SK-N-SH treated with all-trans-retinoic acid at 6 μM for 48 hours (cell line): ENCODE results near the gene POFUT1.

ENCODE experiments used
- ATAC-seq: fragments of 200-7000 bp; cut with Tn5 transposase; 3 replicates; pipeline ENCODE4 v1.9.1; 2020; ENCODE audit warnings: mild to moderate bottlenecking, moderate library complexity
- ARNTL ChIP-seq: fragments of 450-650 bp; formaldehyde crosslinking; IDR thresholded peaks from 2 replicates; pipeline ENCODE4 v1.5.0; 2020; ENCODE audit warnings: low read depth, mild to moderate bottlenecking, moderate library complexity, borderline replicate concordance
- BACH2 ChIP-seq: fragments of 250-450 bp; sonication (Bioruptor Pico); IDR thresholded peaks from 2 replicates; pipeline ENCODE4 v1.9.0; 2021; ENCODE audit warnings: mild to moderate bottlenecking, borderline replicate concordance
- CREB5 ChIP-seq: fragments of 250-450 bp; sonication (Bioruptor Pico); IDR thresholded peaks from 2 replicates; pipeline ENCODE4 v1.5.1; 2020; ENCODE audit warnings: low read depth, mild to moderate bottlenecking, moderate library complexity
- CSDC2 ChIP-seq: fragments of 250-450 bp; sonication (Bioruptor Pico); IDR thresholded peaks from 2 replicates; pipeline ENCODE4 v1.5.0; 2020; ENCODE audit warnings: mild to moderate bottlenecking, moderate library complexity
- GLIS3 ChIP-seq: fragments of 250-450 bp; sonication (Bioruptor Pico); IDR thresholded peaks from 2 replicates; pipeline ENCODE4 v1.5.0; 2020; ENCODE audit warnings: mild to moderate bottlenecking, moderate library complexity
- ISL1 ChIP-seq: fragments of 250-450 bp; sonication (Bioruptor Pico); IDR thresholded peaks from 2 replicates; pipeline ENCODE4 v2.1.2; 2022; ENCODE audit warnings: mild to moderate bottlenecking, moderate library complexity
- OSR1 ChIP-seq: fragments of 250-450 bp; sonication (Bioruptor Pico); IDR thresholded peaks from 2 replicates; pipeline ENCODE4 v1.8.0; 2022; ENCODE audit warnings: moderate library complexity, mild to moderate bottlenecking, inconsistent platforms
- POU6F1 ChIP-seq: fragments of 250-450 bp; sonication (Bioruptor Pico); IDR thresholded peaks from 2 replicates; pipeline ENCODE4 v1.8.0; 2021; ENCODE audit warnings: low read depth, mild to moderate bottlenecking, moderate library complexity, borderline replicate concordance
- PPARA ChIP-seq: fragments of 250-450 bp; sonication (Bioruptor Pico); IDR thresholded peaks from 2 replicates; pipeline ENCODE4 v1.5.0; 2020; ENCODE audit warnings: mild to moderate bottlenecking, borderline replicate concordance
- RARB ChIP-seq: fragments of 250-450 bp; sonication (Bioruptor Pico); IDR thresholded peaks from 2 replicates; pipeline ENCODE4 v1.8.0; 2021; ENCODE audit warnings: mild to moderate bottlenecking, moderate library complexity
- SNAI2 ChIP-seq: fragments of 250-450 bp; sonication (Bioruptor Pico); IDR thresholded peaks from 2 replicates; pipeline ENCODE4 v1.5.0; 2020; ENCODE audit warnings: mild to moderate bottlenecking, moderate library complexity
- TOX ChIP-seq: fragments of 250-450 bp; sonication (Bioruptor Pico); IDR thresholded peaks from 2 replicates; pipeline ENCODE4 v1.8.0; 2021; ENCODE audit warnings: mild to moderate bottlenecking, moderate library complexity, borderline replicate concordance
- TSHZ2 ChIP-seq: fragments of 250-450 bp; sonication (Bioruptor Pico); IDR thresholded peaks from 2 replicates; pipeline ENCODE4 v1.5.0; 2020; ENCODE audit warnings: mild to moderate bottlenecking, moderate library complexity
- ZC3H10 ChIP-seq: fragments of 250-450 bp; sonication (Bioruptor Pico); IDR thresholded peaks from 2 replicates; pipeline ENCODE4 v1.5.1; 2021; ENCODE audit warnings: mild to moderate bottlenecking, moderate library complexity
- ZFP3 ChIP-seq: fragments of 250-450 bp; sonication (Bioruptor Pico); IDR thresholded peaks from 2 replicates; pipeline ENCODE4 v1.5.0; 2020; ENCODE audit warnings: mild to moderate bottlenecking, moderate library complexity
- ZFP30 ChIP-seq: fragments of 450-650 bp; formaldehyde crosslinking; IDR thresholded peaks from 2 replicates; pipeline ENCODE4 v1.5.0; 2022; ENCODE audit warnings: mild to moderate bottlenecking, moderate library complexity
- ZNF565 ChIP-seq: fragments of 450-650 bp; formaldehyde crosslinking; conservative IDR thresholded peaks from 2 replicates; pipeline ENCODE4 v1.5.0; 2020; ENCODE audit warnings: low read depth, mild to moderate bottlenecking, moderate library complexity
- ZNF70 ChIP-seq: fragments of 450-650 bp; formaldehyde crosslinking; IDR thresholded peaks from 2 replicates; pipeline ENCODE4 v1.5.0; 2020; ENCODE audit warnings: mild to moderate bottlenecking, moderate library complexity
- ZNF8 ChIP-seq: fragments of 450-650 bp; formaldehyde crosslinking; IDR thresholded peaks from 2 replicates; pipeline ENCODE4 v1.5.0; 2020; ENCODE audit warnings: mild to moderate bottlenecking, moderate library complexity
- TF ChIP-seq, protein P1 (sequence below): fragments of 250-450 bp; sonication (Bioruptor Pico); IDR thresholded peaks from 2 replicates; pipeline ENCODE4 v1.5.1; 2021; ENCODE audit warnings: mild to moderate bottlenecking, moderate library complexity

The POFUT1 gene

GRCh38 chr20:32207626-32208498 is at the start of gene POFUT1, which contains the start of gene PLAGL2:
Gene POFUT1, plus strand, starts transcription at chr20:32207880. Its CDS starts 62 bp downstream, at chr20:32207942.
Gene PLAGL2, minus strand, starts transcription at chr20:32207743. Its CDS starts 5,565 bp downstream, at chr20:32202178.
- TF ChIP-seq TSHZ2 (0 out of 2 replicates have a peak, but pooled peaks have one; percentile 12), GLIS3 (CRISPR knock-in tag) (0 out of 2 replicates have a peak, but pooled peaks have one; percentile 32), ZNF8 (CRISPR knock-in tag) (no peak), ZNF70 (CRISPR knock-in tag) (0 out of 2 replicates have a peak, but pooled peaks have one; percentile 14)
- TF ChIP-seq, all 23 proteins: peak for 3
- ATAC-seq: peak; percentile 99

DNA sequence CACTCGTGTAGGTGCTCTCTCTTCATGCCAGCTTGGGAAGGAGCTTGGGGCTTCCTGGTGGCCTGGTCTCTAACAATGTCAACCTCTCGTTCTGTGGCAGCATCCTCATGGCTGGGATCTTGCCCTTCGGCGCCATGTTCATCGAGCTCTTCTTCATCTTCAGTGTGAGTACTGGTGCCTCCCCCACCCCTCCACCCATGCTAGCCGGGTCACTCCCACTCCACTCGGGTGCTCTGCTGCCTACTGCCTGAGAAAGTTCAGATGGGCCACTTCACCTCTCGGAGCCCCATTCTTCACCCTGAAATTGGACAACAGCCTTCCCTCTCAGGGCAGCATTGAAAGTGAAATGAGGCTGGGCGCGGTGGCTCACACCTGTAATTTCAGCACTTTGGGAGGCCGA is 49.3 kb upstream of the POFUT1 start:
- no peak for ATAC-seq
- no peak for TF ChIP-seq CSDC2
- TF ChIP-seq RARB (CRISPR knock-in tag): no peak
- no peak for TF ChIP-seq CREB5 (CRISPR knock-in tag)
- TF ChIP-seq BACH2 (CRISPR knock-in tag): no peak
- TF ChIP-seq SNAI2: no peak
- TF ChIP-seq ARNTL (CRISPR knock-in tag): no peak
- no peak for TF ChIP-seq TOX (CRISPR knock-in tag)
- no peak for TF ChIP-seq ZC3H10 (CRISPR knock-in tag)
- no peak for TF ChIP-seq GLIS3 (CRISPR knock-in tag)
- TF ChIP-seq POU6F1 (CRISPR knock-in tag): no peak
- TF ChIP-seq PPARA (CRISPR knock-in tag): no peak
- no peak for TF ChIP-seq TSHZ2

DNA sequence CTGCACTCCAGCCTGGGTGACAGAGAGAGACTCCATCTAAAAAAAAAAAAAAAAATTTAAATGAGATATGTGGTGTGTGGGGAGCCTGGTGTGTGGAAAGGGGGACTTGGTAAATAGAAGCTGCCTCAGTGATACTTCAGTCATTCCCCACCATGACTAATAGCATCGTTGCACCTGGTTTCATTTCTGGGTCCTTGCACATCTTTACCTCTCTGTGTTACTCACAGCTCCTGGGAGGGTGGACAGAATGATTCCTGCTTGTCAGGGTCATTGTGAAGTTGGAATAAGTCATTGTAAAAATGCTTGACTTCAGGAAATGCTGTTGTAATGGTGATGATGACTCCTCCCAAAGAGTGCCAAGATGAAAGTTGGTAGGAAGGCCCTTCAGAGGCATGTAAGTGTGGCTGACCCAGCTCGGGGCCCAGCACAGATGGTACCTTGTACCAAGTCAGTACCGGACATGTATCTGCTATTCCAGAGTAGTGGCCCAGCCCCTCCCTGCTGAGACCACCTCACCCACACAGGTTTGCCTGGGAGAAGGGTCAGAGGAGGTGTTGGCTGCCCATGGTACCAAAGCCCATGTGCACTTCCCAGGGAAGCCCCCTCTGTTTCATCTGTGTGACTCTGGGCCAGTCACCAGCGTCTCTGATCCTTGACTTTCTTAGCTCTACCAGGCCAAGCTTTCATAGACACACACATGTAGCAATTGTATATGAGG is 48.6 kb upstream of the POFUT1 start:
- no peak for ATAC-seq
- TF ChIP-seq ZFP30 (CRISPR knock-in tag) (no peak), ZC3H10 (CRISPR knock-in tag) (no peak), POU6F1 (CRISPR knock-in tag) (no peak), ZNF565 (CRISPR knock-in tag) (no peak), CSDC2 (no peak), ISL1 (CRISPR knock-in tag) (no peak), ZFP3 (CRISPR knock-in tag) (no peak), BACH2 (CRISPR knock-in tag) (no peak), RARB (CRISPR knock-in tag) (no peak), OSR1 (CRISPR knock-in tag) (no peak), ZNF8 (CRISPR knock-in tag) (no peak), TOX (CRISPR knock-in tag) (no peak)
- TF ChIP-seq, protein P1, sequence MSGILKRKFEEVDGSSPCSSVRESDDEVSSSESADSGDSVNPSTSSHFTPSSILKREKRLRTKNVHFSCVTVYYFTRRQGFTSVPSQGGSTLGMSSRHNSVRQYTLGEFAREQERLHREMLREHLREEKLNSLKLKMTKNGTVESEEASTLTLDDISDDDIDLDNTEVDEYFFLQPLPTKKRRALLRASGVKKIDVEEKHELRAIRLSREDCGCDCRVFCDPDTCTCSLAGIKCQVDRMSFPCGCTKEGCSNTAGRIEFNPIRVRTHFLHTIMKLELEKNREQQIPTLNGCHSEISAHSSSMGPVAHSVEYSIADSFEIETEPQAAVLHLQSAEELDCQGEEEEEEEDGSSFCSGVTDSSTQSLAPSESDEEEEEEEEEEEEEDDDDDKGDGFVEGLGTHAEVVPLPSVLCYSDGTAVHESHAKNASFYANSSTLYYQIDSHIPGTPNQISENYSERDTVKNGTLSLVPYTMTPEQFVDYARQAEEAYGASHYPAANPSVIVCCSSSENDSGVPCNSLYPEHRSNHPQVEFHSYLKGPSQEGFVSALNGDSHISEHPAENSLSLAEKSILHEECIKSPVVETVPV (CRISPR knock-in tag): no peak
